ENCODE results near the gene MCTP1.

- no peak for TF ChIP-seq POLR2A (IDR thresholded peaks at IDR 0.05)
- no peak for TF ChIP-seq CTCF (IDR thresholded peaks at IDR 0.05)
Measured at GRCh38 chr5:95029569-95030366, 255.1 kb downstream of the MCTP1 start.

Data from vagina (tissue), 2 donors.